TTC549 (cell line): Measurements from ENCODE around the gene ADGRF3.
"Not testable (repeated sequence)": the region's sequence is repeated elsewhere in the genome, so short reads cannot be mapped to it uniquely, and the experiment has no call there.

Source experiments
- FAIRE-seq: peaks from 2 replicates; lab custom pipeline; 2012; peaks lifted over from hg19 to GRCh38; lab: Jason Lieb, UNC

ADGRF3 gene

DNA sequence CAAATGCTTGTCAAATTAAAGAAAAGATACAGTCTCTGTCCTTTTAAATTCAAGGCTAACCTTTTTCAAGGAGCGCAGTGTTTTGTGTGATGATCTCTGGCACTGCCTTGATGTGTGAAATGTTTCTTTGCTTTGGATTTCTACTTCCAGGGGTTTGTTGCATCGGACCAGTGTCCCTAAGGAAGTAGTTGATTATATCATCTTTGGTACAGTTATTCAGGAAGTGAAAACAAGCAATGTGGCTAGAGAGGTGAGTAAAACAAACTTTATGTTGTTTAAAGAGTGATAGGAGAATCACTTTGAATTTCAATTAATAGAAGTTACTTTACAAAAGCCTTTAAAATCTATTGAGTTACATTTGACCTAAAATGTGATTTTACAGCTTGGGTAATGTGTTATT lies 73.1 kb downstream of the ADGRF3 start:
- FAIRE-seq, result no peak

GRCh38 chr2:26270373-26270772 lies 76.2 kb downstream of the ADGRF3 start:
- no peak for FAIRE-seq

- FAIRE-seq, result no peak
Measured at GRCh38 chr2:26269571-26270158, 76.9 kb downstream of the ADGRF3 start.

DNA sequence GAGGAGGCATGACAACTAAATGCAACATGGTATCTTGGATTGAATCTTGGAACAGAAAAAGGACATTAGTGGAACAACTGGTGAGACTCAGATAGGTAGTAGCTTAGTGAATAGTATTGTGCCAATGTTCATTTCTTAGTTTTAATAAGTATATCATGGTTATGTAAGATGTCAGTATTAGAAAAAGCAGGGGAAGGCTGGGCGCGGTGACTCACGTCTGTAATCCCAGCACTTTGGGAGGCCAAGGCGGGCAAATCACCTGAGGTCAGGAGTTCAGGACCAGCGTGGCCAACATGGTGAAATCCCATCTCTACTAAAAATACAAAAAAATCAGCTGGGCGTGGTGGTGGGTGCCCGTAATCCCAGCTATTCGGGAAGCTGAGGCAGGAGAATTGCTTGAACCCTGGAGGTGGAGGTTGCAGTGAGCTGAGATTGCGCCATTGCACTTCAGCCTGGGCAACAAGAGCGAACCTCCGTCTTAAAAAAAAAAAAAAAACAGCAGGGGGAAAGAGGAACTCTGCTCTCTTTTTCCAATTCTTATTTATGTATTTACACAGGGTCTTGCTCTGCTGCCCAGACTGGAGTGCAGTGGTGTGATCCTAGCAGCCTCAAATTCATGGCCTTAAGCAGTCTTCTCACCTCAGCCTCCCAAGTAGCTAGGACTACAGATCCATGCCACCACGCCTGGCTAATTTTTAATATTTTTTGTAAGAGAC lies 77.8 kb downstream of the ADGRF3 start:
- FAIRE-seq, result not testable (repeated sequence)

DNA sequence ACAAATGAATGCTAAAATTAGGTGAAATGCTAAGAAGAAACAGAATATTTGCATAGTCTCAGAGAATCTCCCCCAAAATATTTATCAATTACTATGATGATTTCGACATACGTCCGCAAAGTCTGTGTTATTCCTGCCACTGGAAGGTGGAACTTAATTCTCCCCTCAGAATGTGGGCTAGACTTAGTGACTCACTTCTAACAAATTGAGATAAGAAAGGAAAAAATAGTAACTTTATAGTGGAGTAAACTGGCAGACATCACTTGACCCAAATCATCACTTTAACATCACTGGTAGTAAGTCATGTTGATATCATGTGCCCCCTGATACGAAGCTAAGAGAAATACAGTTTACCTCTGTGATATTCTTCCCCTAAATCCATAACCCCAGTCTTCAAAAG lies 78.4 kb downstream of the ADGRF3 start:
- FAIRE-seq, result no peak

DNA sequence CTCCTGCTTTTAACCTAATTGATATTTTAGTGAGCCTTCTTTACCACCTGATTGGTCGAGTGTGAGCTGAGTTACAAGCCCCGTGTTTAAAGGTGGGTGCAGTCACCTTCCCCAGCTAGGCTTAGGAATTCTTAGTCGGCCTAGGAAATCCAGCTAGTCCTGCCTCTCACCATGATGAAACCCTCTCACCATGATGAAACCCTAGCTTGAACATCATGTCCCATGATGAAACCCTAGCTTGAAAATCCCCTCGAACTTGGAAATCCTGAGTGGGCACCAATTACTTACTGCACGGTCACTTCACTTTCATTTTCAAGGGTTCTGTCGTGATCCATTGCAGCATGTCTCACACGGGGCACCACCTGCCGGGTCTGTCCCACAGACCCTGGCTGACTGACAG lies 87.8 kb downstream of the ADGRF3 start:
- FAIRE-seq, result not testable (repeated sequence)
